Adrenal gland (tissue), 12 donors: ENCODE measurements around the gene ITGBL1. TPM values are rescaled to one million over a fixed set of nuclear protein-coding genes. Genes with fewer than 3 reads are reported as not detected.

Experiments used
- DNase-seq, 7 donors: peaks; one replicate each; pipeline ENCODE4 v3.0.0-alpha.2; 2019 to 2020
- H3K27ac ChIP-seq, 5 donors: fragments of 200-600 bp; sonication (generic) in 4 of 5; 1 replicate in 3 of 5; 2 replicates in 2 of 5; pipeline versions ENCODE4 v1.5.1 to v1.8.0; 2016 to 2020; ENCODE audit warnings: mild to moderate bottlenecking in 1 of 5
- H3K27me3 ChIP-seq: fragments of 200-600 bp; 2 replicates; pipeline ENCODE4 v1.8.0; 2021
- H3K36me3 ChIP-seq, 2 donors: fragments of 200-600 bp; replicated peaks in 1 of 2; 1 replicate in 1 of 2; 2 replicates in 1 of 2; pipeline versions ENCODE4 v1.5.1 to v1.8.0; 2018 to 2022
- H3K4me1 ChIP-seq, 2 donors: fragments of 200-600 bp; replicated peaks in 1 of 2; 1 replicate in 1 of 2; 2 replicates in 1 of 2; pipeline versions ENCODE4 v1.5.1 to v1.8.0; 2018 to 2021
- H3K4me3 ChIP-seq, 4 donors: fragments of 200-600 bp; sonication (generic) in 3 of 4; one replicate each; pipeline ENCODE4 v1.5.1; 2016 to 2018
- H3K9me3 ChIP-seq, 3 donors: fragments of 200-600 bp; sonication (generic) in 1 of 3; replicated peaks in 1 of 3; 1 replicate in 2 of 3; 2 replicates in 1 of 3; pipeline versions ENCODE4 v1.5.1 to v1.8.0; 2016 to 2021
- CTCF ChIP-seq, 6 experiments: fragments of 450-650 bp in 4 of 6; fragments of 200-600 bp in 2 of 6; sonication (generic) in 1 of 6; IDR thresholded peaks; 1 replicate in 5 of 6; 2 replicates in 1 of 6; pipeline versions ENCODE4 v1.5.1 to v1.8.0; 2016 to 2021; ENCODE audit warnings: antibody characterized with exemption in 6 of 6, mild to moderate bottlenecking in 2 of 6, moderate library complexity in 1 of 6
- POLR2A ChIP-seq, 2 donors: fragments of 450-650 bp; IDR thresholded peaks; one replicate each; pipeline ENCODE4 v1.6.1; 2017; ENCODE audit warnings: antibody characterized with exemption in 2 of 2, mild to moderate bottlenecking in 2 of 2, moderate library complexity in 1 of 2
- WGBS, 4 donors: extraction: QIAGEN DNeasy Blood & Tissue Kit in 2 of 4; methylation state at CpG; one replicate each; pipeline versions ENCODE4 v1.1.5 to v1.1.7; 2013 to 2017; 5-methylcytosine and 5-hydroxymethylcytosine counted together
- intact Hi-C, 2 donors: fragments of 100-400 bp; cut with DNase I; formaldehyde crosslinking; loops; one replicate each; pipeline versions ENCODE4 v1.14.1 to v1.15.0; 2022 to 2023
- polyA plus RNA-seq, 3 donors: library from polyadenylated mRNA; stranded (reverse); fragments of 200-250 nt in 2 of 3; fragments of 350-450 nt in 1 of 3; fragmentation: Illumina TruSeq in 1 of 3; extraction: RNeasy Lipid Tissue Mini Kit (QIAGEN cat#74804) in 1 of 3; gene quantifications; one replicate each; pipeline ENCODE4 v1.2.3, GENCODE V29; 2013 to 2014
- total RNA-seq, 9 donors: library from RNA; depleted of rRNA in 4 of 9; stranded (reverse); fragments of >200 nt in 4 of 9; fragments of 120-200 nt in 1 of 9; fragmentation: NEBNext Ultra II Directional in 1 of 9; extraction: Animal tissue kit (Norgen Biotek cat#: 25700) in 1 of 9; gene quantifications; one replicate each; pipeline versions ENCODE4 v1.1.0 to v1.2.4, GENCODE V29; 2013 to 2023
- donor health status: healthy with polysubstance abuse.
- donor health status: Bipolar disorder and iron deficiency.
- donor health status: DM: yes; HTN: yes; CAD: no.
- donor health status: DM: no; HTN: no; CAD: no.
- donor health status: DM: no; HTN: no; CAD: no.
- donor health status: DM: yes; HTN: yes; CAD: no.

ITGBL1 gene
- total and polyA plus RNA-seq, 12 donors, result 1.4 to 8.3 (median 4.8) TPM

- TF ChIP-seq POLR2A (IDR thresholded peaks at IDR 0.05) (no peak), CTCF (IDR thresholded peaks at IDR 0.05) (no peak)
- Histone ChIP-seq H3K36me3 (no peaks in the 10 kb centered on the region), H3K4me3 (no peak overlapping the region), H3K4me1 (no peaks in the 10 kb centered on the region), H3K9me3 (no peaks in the 10 kb centered on the region), H3K27ac (no peak overlapping the region), H3K27me3 (peaks cover 9% of the 10 kb centered on the region)
- no peak for DNase-seq
- intact Hi-C loops, result no loop called here
These were observed 196.5 kb downstream of the ITGBL1 start for GRCh38 chr13:101648766-101649487.

- intact Hi-C loops, result no loop called here
- TF ChIP-seq CTCF (IDR thresholded peaks at IDR 0.05), result no peak
- TF ChIP-seq POLR2A (IDR thresholded peaks at IDR 0.05), result no peak
- Histone ChIP-seq H3K27me3 (peaks cover 9% of the 10 kb centered on the region), H3K36me3 (no peaks in the 10 kb centered on the region), H3K27ac (no peak overlapping the region), H3K4me3 (no peak overlapping the region), H3K4me1 (no peaks in the 10 kb centered on the region), H3K9me3 (no peaks in the 10 kb centered on the region)
- WGBS, 4 donors, result 49 to 53% (median 53%) methylated on average over 4 of the region's 4 CpGs
- DNase-seq, result no peak
These were observed 197.1 kb downstream of the ITGBL1 start for GRCh38 chr13:101649488-101650126.

GRCh38 chr13:101654883-101655282 lies 202.4 kb downstream of the ITGBL1 start:
- Histone ChIP-seq H3K36me3 (no peaks in the 10 kb centered on the region), H3K27ac (no peak overlapping the region), H3K9me3 (no peaks in the 10 kb centered on the region), H3K4me1 (no peaks in the 10 kb centered on the region), H3K27me3 (no peaks in the 10 kb centered on the region), H3K4me3 (no peak overlapping the region)
- DNase-seq, result no peak
- no peak for TF ChIP-seq POLR2A (IDR thresholded peaks at IDR 0.05)
- TF ChIP-seq CTCF (IDR thresholded peaks at IDR 0.05), result no peak
- WGBS, 4 donors, result 58 to 64% (median 64%) methylated on average over 4 of the region's 4 CpGs
- intact Hi-C loops, result no loop called here

GRCh38 chr13:101655435-101655834 lies 203.0 kb downstream of the ITGBL1 start:
- no peak for DNase-seq
- no peaks in the 10 kb centered on the region for H3K27me3 ChIP-seq
- H3K27ac ChIP-seq, result no peak overlapping the region
- H3K9me3 ChIP-seq, result no peaks in the 10 kb centered on the region
- H3K4me1 ChIP-seq, result no peaks in the 10 kb centered on the region
- no peaks in the 10 kb centered on the region for H3K36me3 ChIP-seq
- TF ChIP-seq CTCF (IDR thresholded peaks at IDR 0.05) (no peak), POLR2A (IDR thresholded peaks at IDR 0.05) (no peak)
- 49 to 66% (median 57%) methylated on average over 3 of the region's 3 CpGs for WGBS, 4 donors
- no peak overlapping the region for H3K4me3 ChIP-seq
- intact Hi-C loops, result no loop called here
